Stimulated activated CD4-positive, alpha-beta T cell treated with anti-CD3 and anti-CD28 coated beads, Interleukin-1b, Interleukin-23, amount 100 ng/mL, for 4 hours (primary cell): ENCODE results near the gene TBKBP1.

Experiments used
- DNase-seq, 2 donors: peaks; one replicate each; pipeline ENCODE4 v3.0.0-alpha.2; 2020; ENCODE audit warnings: low read depth in 2 of 2

TBKBP1 gene

GRCh38 chr17:47693731-47694580 is at the start of gene TBKBP1:
Gene TBKBP1 (plus strand): TSS chr17:47694161. CDS start chr17:47696113, 1,952 bp downstream.
- peak; percentile 56 to 60 for DNase-seq

- no peak for DNase-seq
Observed at GRCh38 chr17:47644324-47644723, 49.6 kb upstream of the TBKBP1 start.

- DNase-seq: peak; percentile 90 to 92
Observed at GRCh38 chr17:47649153-47649971, 44.6 kb upstream of the TBKBP1 start, which contains the start of gene KPNB1. Gene KPNB1 (plus strand): TSS chr17:47649919. CDS start chr17:47650245, 326 bp downstream.

GRCh38 chr17:47649972-47650524 is 43.9 kb upstream of the TBKBP1 start:
- DNase-seq: peak in 1 of 2 donors; percentile 34

GRCh38 chr17:47650525-47651522 is 43.1 kb upstream of the TBKBP1 start:
- peak; percentile 90 to 91 for DNase-seq

GRCh38 chr17:47651704-47652103 is 42.3 kb upstream of the TBKBP1 start:
- no peak for DNase-seq

- no peak for DNase-seq
Observed at GRCh38 chr17:47652570-47652969, 41.4 kb upstream of the TBKBP1 start.

GRCh38 chr17:47653442-47653841 is 40.5 kb upstream of the TBKBP1 start:
- DNase-seq: no peak

GRCh38 chr17:47654991-47655390 is 39.0 kb upstream of the TBKBP1 start:
- no peak for DNase-seq

GRCh38 chr17:47660064-47660492 is 33.9 kb upstream of the TBKBP1 start:
- DNase-seq: no peak

GRCh38 chr17:47663912-47664623 is 29.9 kb upstream of the TBKBP1 start:
- peak; percentile 23 to 59 for DNase-seq

- DNase-seq: no peak
Observed at GRCh38 chr17:47664624-47664941, 29.4 kb upstream of the TBKBP1 start.

- no peak for DNase-seq
Observed at GRCh38 chr17:47665655-47666054, 28.3 kb upstream of the TBKBP1 start.

- no peak for DNase-seq
Observed at GRCh38 chr17:47669081-47669480, 24.9 kb upstream of the TBKBP1 start.

- no peak for DNase-seq
Observed at GRCh38 chr17:47670064-47670463, 23.9 kb upstream of the TBKBP1 start.

GRCh38 chr17:47674499-47674898 is 19.5 kb upstream of the TBKBP1 start:
- DNase-seq: no peak

GRCh38 chr17:47675380-47676198 is 18.4 kb upstream of the TBKBP1 start:
- DNase-seq: no peak

GRCh38 chr17:47676199-47676472 is 17.8 kb upstream of the TBKBP1 start:
- DNase-seq: no peak

GRCh38 chr17:47676510-47677165 is 17.3 kb upstream of the TBKBP1 start:
- DNase-seq: no peak
